GM19099 (cell line): ENCODE data around the gene NFIA.

Source experiments
- POLR2A ChIP-seq: IDR thresholded peaks from 3 replicates; pipeline ENCODE4 v1.6.1; 2011; ENCODE audit warnings: low read depth; ENCODE audit not compliant: insufficient read length; ENCODE audit errors: extremely low read depth

Gene NFIA

GRCh38 chr1:61167309-61167708 is 84.9 kb downstream of the NFIA start:
- TF ChIP-seq POLR2A, result no peak

GRCh38 chr1:61169045-61169444 is 86.7 kb downstream of the NFIA start:
- TF ChIP-seq POLR2A, result no peak

GRCh38 chr1:61169634-61170033 is 87.3 kb downstream of the NFIA start:
- TF ChIP-seq POLR2A, result no peak

GRCh38 chr1:61170328-61171238 is 88.2 kb downstream of the NFIA start:
- TF ChIP-seq POLR2A, result no peak

- no peak for TF ChIP-seq POLR2A
Measured at GRCh38 chr1:61171346-61171745, 89.0 kb downstream of the NFIA start.

GRCh38 chr1:61171974-61172373 is 89.6 kb downstream of the NFIA start:
- TF ChIP-seq POLR2A, result no peak

GRCh38 chr1:61173118-61173517 is 90.8 kb downstream of the NFIA start:
- TF ChIP-seq POLR2A, result no peak

GRCh38 chr1:61174060-61174795 is 91.9 kb downstream of the NFIA start:
- TF ChIP-seq POLR2A, result no peak

GRCh38 chr1:61175976-61176375 is 93.6 kb downstream of the NFIA start:
- no peak for TF ChIP-seq POLR2A

- no peak for TF ChIP-seq POLR2A
Measured at GRCh38 chr1:61181067-61182038, 99.0 kb downstream of the NFIA start.

GRCh38 chr1:61182049-61182448 is 99.7 kb downstream of the NFIA start:
- no peak for TF ChIP-seq POLR2A

- no peak for TF ChIP-seq POLR2A
Measured at GRCh38 chr1:61182480-61182879, 100.1 kb downstream of the NFIA start.

GRCh38 chr1:61183471-61184039 is 101.2 kb downstream of the NFIA start:
- no peak for TF ChIP-seq POLR2A

GRCh38 chr1:61184040-61184713 is 101.8 kb downstream of the NFIA start:
- TF ChIP-seq POLR2A, result no peak
